OCI-LY3 (cell line): Measurements from ENCODE around the gene DHX8.

Experiments used
- H2AFZ ChIP-seq: fragments of 200-600, 300-600 bp; shearing (Covaris generic); 2 replicates; pipeline ENCODE4 v1.6.0; 2014; ENCODE audit warnings: antibody characterized with exemption, low read depth, low read length
- H3K27ac ChIP-seq: fragments of 200-600, 300-600 bp; sonication (generic); 2 replicates; pipeline ENCODE4 v1.5.1; 2014; ENCODE audit warnings: mild to moderate bottlenecking, low read length, moderate library complexity, mixed read lengths
- H3K27me3 ChIP-seq: fragments of 200-600, 300-600 bp; sonication (generic); 2 replicates; pipeline ENCODE4 v1.6.1; 2014; ENCODE audit warnings: low read depth, low read length, mixed read lengths
- H3K36me3 ChIP-seq: fragments of 200-600, 300-600 bp; sonication (generic); replicated peaks from 2 replicates; pipeline ENCODE3; 2014; ENCODE audit warnings: low read depth, low read length, mixed read lengths
- H3K4me1 ChIP-seq: fragments of 300-600, 200-600 bp; sonication (generic); 2 replicates; pipeline ENCODE4 v1.6.1; 2014; ENCODE audit warnings: low read length, mixed read lengths
- H3K4me2 ChIP-seq: fragments of 200-600, 300-600 bp; sonication (generic); 2 replicates; pipeline ENCODE4 v1.6.1; 2014; ENCODE audit warnings: low read length, mixed read lengths
- H3K4me3 ChIP-seq: fragments of 300-600, 200-600 bp; sonication (generic); 2 replicates; pipeline ENCODE4 v1.5.1; 2014; ENCODE audit warnings: antibody characterized with exemption, mild to moderate bottlenecking, low read length, moderate library complexity
- H3K79me2 ChIP-seq: fragments of 300-600, 200-600 bp; shearing (Covaris generic); 2 replicates; pipeline ENCODE4 v1.6.1; 2014; ENCODE audit warnings: mild to moderate bottlenecking, low read length, mixed read lengths
- H3K9ac ChIP-seq: fragments of 300-600, 200-600 bp; shearing (Covaris generic); 2 replicates; pipeline ENCODE4 v1.6.0; 2014; ENCODE audit warnings: mild to moderate bottlenecking, low read length, moderate library complexity
- H3K9me3 ChIP-seq: fragments of 200-600, 300-600 bp; shearing (Covaris generic); 2 replicates; pipeline ENCODE4 v1.6.1; 2014; ENCODE audit warnings: low read length, mixed read lengths; ENCODE audit not compliant: insufficient read depth
- H4K20me1 ChIP-seq: fragments of 200-600, 300-600 bp; sonication (generic); 2 replicates; pipeline ENCODE4 v1.6.1; 2016; ENCODE audit warnings: low read length, mixed read lengths; ENCODE audit not compliant: insufficient read depth
- EZH2phosphoT487 ChIP-seq: fragments of 200-600 bp; shearing (Covaris generic); IDR thresholded peaks from 2 replicates; pipeline ENCODE4 v1.6.1; 2018; ENCODE audit warnings: antibody characterized with exemption, mixed run types, low read depth
- TF ChIP-seq, protein P1 (sequence below): fragments of 200-600, 300-600 bp; sonication (generic); IDR thresholded peaks from 2 replicates; pipeline ENCODE4 v1.5.1; 2014; ENCODE audit warnings: antibody characterized with exemption, low read length, low read depth

The DHX8 gene

DNA sequence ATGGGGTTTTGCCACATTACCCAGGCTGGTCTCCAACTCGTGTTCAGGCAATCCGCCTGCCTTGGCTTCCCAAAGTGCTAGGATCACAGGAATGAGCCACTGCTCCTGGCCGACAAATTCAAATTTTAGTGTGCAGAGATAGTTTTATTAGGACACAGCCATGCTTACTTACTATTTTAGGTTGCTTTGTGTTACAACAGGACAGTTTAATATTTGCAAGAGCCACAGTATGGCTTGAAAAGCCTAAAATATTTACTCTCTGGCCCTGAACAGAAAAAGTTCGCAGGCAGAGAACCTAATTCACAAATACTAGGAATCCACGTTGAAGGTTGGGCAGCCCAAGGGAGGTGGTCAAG, 75.0 kb downstream of the DHX8 start:
- Histone ChIP-seq H3K27me3 (peaks cover 15% of the 10 kb centered on the region), H3K9ac (no peak overlapping the region), H3K4me3 (no peak overlapping the region), H2AFZ (no peak overlapping the region), H3K4me1 (peaks cover 5% of the 10 kb centered on the region; the same call in 1 of the 2 replicates), H3K79me2 (no peaks in the 10 kb centered on the region), H4K20me1 (no peaks in the 10 kb centered on the region), H3K4me2 (no peak overlapping the region), H3K9me3 (no peaks in the 10 kb centered on the region), H3K27ac (no peak overlapping the region), H3K36me3 (no peaks in the 10 kb centered on the region)
- TF ChIP-seq, protein P1, sequence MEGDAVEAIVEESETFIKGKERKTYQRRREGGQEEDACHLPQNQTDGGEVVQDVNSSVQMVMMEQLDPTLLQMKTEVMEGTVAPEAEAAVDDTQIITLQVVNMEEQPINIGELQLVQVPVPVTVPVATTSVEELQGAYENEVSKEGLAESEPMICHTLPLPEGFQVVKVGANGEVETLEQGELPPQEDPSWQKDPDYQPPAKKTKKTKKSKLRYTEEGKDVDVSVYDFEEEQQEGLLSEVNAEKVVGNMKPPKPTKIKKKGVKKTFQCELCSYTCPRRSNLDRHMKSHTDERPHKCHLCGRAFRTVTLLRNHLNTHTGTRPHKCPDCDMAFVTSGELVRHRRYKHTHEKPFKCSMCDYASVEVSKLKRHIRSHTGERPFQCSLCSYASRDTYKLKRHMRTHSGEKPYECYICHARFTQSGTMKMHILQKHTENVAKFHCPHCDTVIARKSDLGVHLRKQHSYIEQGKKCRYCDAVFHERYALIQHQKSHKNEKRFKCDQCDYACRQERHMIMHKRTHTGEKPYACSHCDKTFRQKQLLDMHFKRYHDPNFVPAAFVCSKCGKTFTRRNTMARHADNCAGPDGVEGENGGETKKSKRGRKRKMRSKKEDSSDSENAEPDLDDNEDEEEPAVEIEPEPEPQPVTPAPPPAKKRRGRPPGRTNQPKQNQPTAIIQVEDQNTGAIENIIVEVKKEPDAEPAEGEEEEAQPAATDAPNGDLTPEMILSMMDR: no peak
- TF ChIP-seq EZH2phosphoT487: no peak

DNA sequence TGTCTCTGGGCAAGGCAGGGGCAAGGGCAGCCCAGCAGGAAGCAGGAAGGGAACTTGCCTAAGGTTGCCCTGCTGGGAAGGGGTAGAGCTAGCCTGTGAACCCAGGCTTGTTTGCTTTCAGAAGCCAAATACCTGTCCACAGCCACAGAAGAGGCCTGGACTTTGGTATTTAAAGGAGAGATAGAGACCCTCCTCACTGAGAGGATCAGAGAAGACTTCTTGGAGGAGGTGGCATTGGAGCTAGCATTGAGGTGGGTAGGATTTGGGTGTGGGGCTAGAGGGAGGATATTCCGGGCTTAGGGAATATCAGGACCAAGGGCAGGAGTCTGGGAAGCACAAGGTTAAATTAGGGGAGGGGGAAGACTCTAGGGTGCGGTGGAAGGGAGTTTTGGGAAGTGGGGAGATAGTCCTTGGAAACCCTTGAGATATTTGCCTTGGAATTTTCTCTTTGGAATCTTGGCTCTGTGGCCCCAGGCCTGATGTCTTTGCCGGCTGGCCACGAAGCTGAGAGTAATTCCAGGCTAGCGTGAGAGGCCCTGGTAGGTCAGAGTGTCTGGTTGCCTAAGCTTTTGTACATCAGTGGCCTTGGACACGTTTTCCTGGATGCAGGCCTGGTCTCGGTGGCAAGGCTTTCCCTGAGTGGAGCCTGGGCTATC, 75.5 kb downstream of the DHX8 start:
- H4K20me1 ChIP-seq: no peaks in the 10 kb centered on the region
- no peak overlapping the region for H3K9ac ChIP-seq
- H3K4me3 ChIP-seq: no peak overlapping the region
- H3K4me1 ChIP-seq: peaks cover 5% of the 10 kb centered on the region; the same call in 1 of the 2 replicates
- TF ChIP-seq EZH2phosphoT487: no peak
- TF ChIP-seq, protein P1: no peak
- H3K27ac ChIP-seq: no peak overlapping the region
- peaks cover 13% of the 10 kb centered on the region for H3K27me3 ChIP-seq
- no peaks in the 10 kb centered on the region for H3K79me2 ChIP-seq
- no peak overlapping the region for H2AFZ ChIP-seq
- no peaks in the 10 kb centered on the region for H3K36me3 ChIP-seq
- H3K9me3 ChIP-seq: no peaks in the 10 kb centered on the region
- no peak overlapping the region for H3K4me2 ChIP-seq

DNA sequence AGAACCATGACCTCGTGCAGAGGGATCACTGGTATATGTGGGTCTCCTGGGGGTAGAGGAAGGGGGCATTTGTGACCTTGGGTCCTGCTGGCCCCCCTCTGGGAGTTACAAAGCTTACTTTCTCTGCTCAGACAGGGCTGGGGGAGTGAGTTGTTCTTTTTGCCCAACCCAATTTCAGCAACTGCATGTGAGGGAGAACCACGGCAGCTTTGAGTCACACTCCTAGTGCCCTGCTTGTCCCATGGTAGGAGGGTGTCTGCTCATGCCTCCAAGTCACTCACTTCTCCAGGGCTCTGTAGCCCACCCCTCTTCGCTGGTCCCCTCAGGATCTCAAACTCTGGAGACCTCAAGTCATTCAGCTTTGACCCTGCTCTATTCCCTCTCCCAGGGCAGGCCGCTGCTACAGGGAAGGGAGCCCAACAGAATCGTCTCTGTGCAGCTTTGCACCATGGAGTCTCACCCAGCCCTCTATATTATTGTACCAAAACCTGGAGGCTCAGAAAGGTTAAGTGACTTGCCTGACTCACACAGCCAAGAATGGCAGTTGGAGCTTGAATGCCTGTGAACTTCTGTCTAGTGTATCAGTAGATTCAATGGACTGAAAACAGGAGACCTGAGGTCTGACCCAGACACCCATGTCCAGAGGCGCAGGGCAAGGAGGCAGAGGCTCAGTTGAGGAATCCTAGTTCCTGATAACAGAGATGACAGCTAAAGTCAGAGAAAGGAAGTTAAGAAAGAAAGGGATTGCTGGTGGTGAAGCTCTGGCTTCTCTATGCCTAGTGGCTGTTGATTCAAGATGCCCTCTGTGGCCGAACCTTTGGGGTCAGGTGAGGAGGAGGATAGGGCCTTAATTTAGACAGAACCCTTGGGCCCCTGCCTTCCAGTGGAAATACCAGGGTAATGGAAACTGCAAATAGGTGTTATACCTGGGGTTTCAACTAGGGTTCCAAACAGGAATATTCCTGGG, 77.0 kb downstream of the DHX8 start:
- Histone ChIP-seq H3K36me3 (no peaks in the 10 kb centered on the region), H3K27me3 (0 out of 2 replicates have a peak, but pooled peaks cover 6% of the 10 kb centered on the region), H3K9me3 (no peaks in the 10 kb centered on the region), H3K27ac (no peak overlapping the region), H3K4me1 (peaks cover 5% of the 10 kb centered on the region; the same call in 1 of the 2 replicates), H3K4me2 (no peak overlapping the region), H2AFZ (no peak overlapping the region), H3K79me2 (no peaks in the 10 kb centered on the region), H3K4me3 (no peak overlapping the region), H3K9ac (no peak overlapping the region), H4K20me1 (no peaks in the 10 kb centered on the region)
- TF ChIP-seq, protein P1: no peak
- no peak for TF ChIP-seq EZH2phosphoT487
